CD4-positive, alpha-beta memory T cell (primary cell): ENCODE measurements around the gene LACTBL1. TPM values are rescaled to one million over a fixed set of nuclear protein-coding genes. Genes with fewer than 3 reads are reported as not detected.
"Not testable (repeated sequence)": the region's sequence is repeated elsewhere in the genome, so short reads cannot be mapped to it uniquely, and the experiment has no call there.

Source experiments
- CTCF ChIA-PET: fragments of 350-600 bp; sonication (Branson Sonifier 250); formaldehyde crosslinking; loops from one replicate; lab custom pipeline; 2021; ENCODE audit warnings: inconsistent platforms; ENCODE audit not compliant: partially characterized antibody; lab: Charles Lee
- POLR2A ChIA-PET: fragments of 350-600 bp; sonication (Branson Sonifier 250); formaldehyde crosslinking; loops from one replicate; lab custom pipeline; 2021; ENCODE audit not compliant: partially characterized antibody; lab: Charles Lee
- DNase-seq, 5 donors: peaks; one replicate each; pipeline versions ENCODE4 v3.0.0 to v3.0.0-alpha.2; 2020 to 2022; ENCODE audit warnings: mixed read lengths in 1 of 5
- H3K27ac ChIP-seq: one replicate; pipeline ENCODE4 v1.7.0; 2013; ENCODE audit warnings: low read depth, low read length
- H3K27me3 ChIP-seq: 2 replicates; pipeline ENCODE4 v1.7.0; 2013; ENCODE audit warnings: mild to moderate bottlenecking, low read length, moderate library complexity; ENCODE audit not compliant: insufficient read depth
- H3K36me3 ChIP-seq: 2 replicates; pipeline ENCODE4 v1.7.0; 2013; ENCODE audit warnings: mild to moderate bottlenecking, low read length, moderate library complexity; ENCODE audit not compliant: insufficient read depth
- H3K4me1 ChIP-seq: 2 replicates; pipeline ENCODE4 v1.7.0; 2013; ENCODE audit warnings: mild to moderate bottlenecking, low read length, moderate library complexity; ENCODE audit not compliant: insufficient read depth
- H3K4me3 ChIP-seq, 2 donors: one replicate each; pipeline ENCODE4 v1.7.0; 2013; ENCODE audit warnings: low read length in 2 of 2, mild to moderate bottlenecking in 1 of 2
- H3K9me3 ChIP-seq, 2 donors: one replicate each; pipeline ENCODE4 v1.7.0; 2013; ENCODE audit warnings: low read length in 2 of 2, control low read depth in 1 of 2; ENCODE audit not compliant: control insufficient read depth in 1 of 2
- H3K27ac Mint-ChIP-seq, 7 donors: one replicate each; pipeline ENCODE4 v1.8.0; 2020 to 2021; ENCODE audit warnings: mixed read lengths in 7 of 7, mild to moderate bottlenecking in 6 of 7, inconsistent platforms in 3 of 7, moderate library complexity in 3 of 7
- H3K27me3 Mint-ChIP-seq, 2 donors: one replicate each; pipeline ENCODE4 v1.8.0; 2020 to 2021; ENCODE audit warnings: mixed read lengths in 2 of 2
- H3K36me3 Mint-ChIP-seq, 2 donors: one replicate each; pipeline ENCODE4 v1.8.0; 2020 to 2021; ENCODE audit warnings: mixed read lengths in 2 of 2, inconsistent platforms in 1 of 2, mild to moderate bottlenecking in 1 of 2
- H3K4me1 Mint-ChIP-seq, 4 donors: one replicate each; pipeline ENCODE4 v1.8.0; 2020 to 2021; ENCODE audit warnings: mixed read lengths in 4 of 4, mild to moderate bottlenecking in 1 of 4
- H3K4me3 Mint-ChIP-seq, 8 donors: one replicate each; pipeline ENCODE4 v1.8.0; 2020 to 2021; ENCODE audit warnings: mixed read lengths in 8 of 8, mild to moderate bottlenecking in 7 of 8, moderate library complexity in 6 of 8, inconsistent platforms in 3 of 8
- H3K9me3 Mint-ChIP-seq, 8 donors: one replicate each; pipeline ENCODE4 v1.8.0; 2020 to 2021; ENCODE audit warnings: mixed read lengths in 8 of 8, mild to moderate bottlenecking in 5 of 8, inconsistent platforms in 3 of 8, moderate library complexity in 1 of 8
- intact Hi-C: fragments of 100-400 bp; cut with micrococcal nuclease; formaldehyde crosslinking; loops from one replicate; pipeline ENCODE4 v1.15.1; 2023
- polyA plus RNA-seq, 2 donors: library from polyadenylated mRNA; unstranded; fragments of 300-500 nt; fragmentation: Illumina TruSeq; gene quantifications; one replicate each; pipeline ENCODE4 v1.2.3, GENCODE V29; 2021
- total RNA-seq, 2 experiments: library from RNA; stranded (reverse); gene quantifications; one replicate each; pipeline ENCODE4 v1.2.3, GENCODE V29; 2021

The LACTBL1 gene
- total and polyA plus RNA-seq, 4 experiments from 2014 or later = not detected

GRCh38 chr1:23018661-23019093, 46.0 kb upstream of the LACTBL1 start:
- Mint-ChIP-seq H3K27me3 (no peaks in the 10 kb centered on the region), H3K36me3 (peaks cover 7 to 19% of the 10 kb centered on the region in 2 donors), H3K9me3 (peaks cover 0 to 8% (median 5%) of the 10 kb centered on the region in 8 donors), H3K4me1 (peaks cover 26 to 50% (median 36%) of the 10 kb centered on the region in 4 donors), H3K27ac (peak overlapping the region; percentile 73 to 96 (median 89)), H3K4me3 (peak overlapping the region; percentile 91 to 98 (median 97))
- no peaks in the 10 kb centered on the region for H3K9me3 ChIP-seq
- ChIA-PET POLR2A (interaction anchor here (0.9 to 1.8 kb wide), 4 partner anchors 10 to 673 kb away, joined by 3 to 6 read pairs (median 4); partner anchors contain the start of genes LUZP1 and RPL11), CTCF (interaction anchor here (0.9 kb wide), 1 partner anchor 673 kb away, joined by 3 read pairs; the partner anchor contains the start of gene RPL11)
- peaks cover 15% of the 10 kb centered on the region for H3K4me1 ChIP-seq
- H3K4me3 ChIP-seq = peak overlapping the region; percentile 74 to 95
- peak overlapping the region; percentile 61 for H3K27ac ChIP-seq
- no peak for DNase-seq
- intact Hi-C loops = loop anchor here (1.0 to 5.0 kb wide), 2 partner anchors 149 to 673 kb away; partner anchors contain the start of genes LUZP1 and RPL11
- H3K36me3 ChIP-seq = no peaks in the 10 kb centered on the region
- H3K27me3 ChIP-seq = no peaks in the 10 kb centered on the region

- Histone ChIP-seq H3K4me1 (no peaks in the 10 kb centered on the region), H3K27me3 (no peaks in the 10 kb centered on the region), H3K4me3 (no peak overlapping the region), H3K36me3 (no peaks in the 10 kb centered on the region), H3K9me3 (no peaks in the 10 kb centered on the region), H3K27ac (no peak overlapping the region)
- intact Hi-C loops = no loop called here
- peaks cover 0 to 2% of the 10 kb centered on the region in 2 donors for H3K27me3 Mint-ChIP-seq
- peaks cover 6 to 7% (median 7%) of the 10 kb centered on the region in 4 donors for H3K4me1 Mint-ChIP-seq
- no peak overlapping the region for H3K4me3 Mint-ChIP-seq
- ChIA-PET CTCF (no interaction called here), POLR2A (no interaction called here)
- H3K27ac Mint-ChIP-seq = no peak overlapping the region
- no peaks in the 10 kb centered on the region for H3K9me3 Mint-ChIP-seq
- DNase-seq = no peak
- H3K36me3 Mint-ChIP-seq = no peaks in the 10 kb centered on the region
Observed at GRCh38 chr1:23013657-23014056, 41.0 kb upstream of the LACTBL1 start.

DNA sequence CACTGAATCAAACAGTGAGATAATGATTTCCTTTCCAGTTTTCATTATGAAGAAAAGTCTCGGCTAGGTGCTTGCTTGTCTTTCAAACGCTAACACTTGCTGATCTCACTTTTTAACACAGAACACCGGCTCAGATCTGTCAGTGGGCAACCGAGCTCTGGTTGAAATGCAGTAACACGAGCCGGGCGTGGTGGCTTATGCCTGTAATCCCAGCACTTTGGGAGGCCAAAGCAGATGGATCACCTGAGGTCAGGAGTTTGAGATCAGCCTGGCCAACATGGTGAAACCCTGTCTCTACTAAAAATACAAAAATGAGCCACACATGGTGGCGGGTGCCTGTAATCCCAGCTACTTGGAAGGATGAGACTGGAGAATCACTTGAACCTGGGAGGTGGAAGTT, 37.4 kb upstream of the LACTBL1 start:
- H3K9me3 Mint-ChIP-seq, H3K4me3 ChIP-seq, DNase-seq, intact Hi-C loops, H3K27me3 Mint-ChIP-seq, POLR2A ChIA-PET, H3K27me3 ChIP-seq, H3K36me3 Mint-ChIP-seq, H3K27ac ChIP-seq, H3K4me1 Mint-ChIP-seq, H3K4me3 Mint-ChIP-seq, H3K4me1 ChIP-seq, H3K36me3 ChIP-seq, CTCF ChIA-PET, H3K27ac Mint-ChIP-seq, H3K9me3 ChIP-seq: not testable (repeated sequence)

- DNase-seq = no peak
- POLR2A ChIA-PET = no interaction called here
- Mint-ChIP-seq H3K27me3 (peaks cover 0 to 4% of the 10 kb centered on the region in 2 donors), H3K27ac (no peak overlapping the region), H3K4me3 (no peak overlapping the region), H3K9me3 (no peaks in the 10 kb centered on the region), H3K4me1 (no peaks in the 10 kb centered on the region), H3K36me3 (no peaks in the 10 kb centered on the region)
- Histone ChIP-seq H3K27me3 (no peaks in the 10 kb centered on the region), H3K9me3 (no peaks in the 10 kb centered on the region), H3K4me3 (no peak overlapping the region), H3K4me1 (no peaks in the 10 kb centered on the region), H3K27ac (no peak overlapping the region), H3K36me3 (no peaks in the 10 kb centered on the region)
- intact Hi-C loops = no loop called here
- CTCF ChIA-PET = no interaction called here
Observed at GRCh38 chr1:23008901-23009300, 36.2 kb upstream of the LACTBL1 start.

DNA sequence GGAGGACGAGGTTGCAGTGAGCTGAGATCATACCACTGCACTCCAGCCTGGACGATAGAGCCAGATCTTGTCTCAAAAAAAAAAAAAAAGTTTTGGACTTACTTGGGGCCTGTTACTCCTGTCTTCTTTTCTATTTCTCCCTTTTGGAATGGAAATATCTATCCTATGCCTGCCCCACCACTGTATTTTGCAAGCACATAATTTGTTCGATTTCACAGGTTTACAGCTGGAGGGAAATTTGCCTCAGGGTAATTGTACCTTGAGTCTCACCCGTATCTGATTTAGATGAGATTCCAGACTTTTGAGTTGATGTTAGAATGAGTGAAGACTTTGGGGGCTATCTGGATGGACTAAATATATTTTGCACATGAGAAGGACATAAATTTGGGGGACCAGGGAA, 34.4 kb upstream of the LACTBL1 start:
- H3K27me3 ChIP-seq = no peaks in the 10 kb centered on the region
- no peak for DNase-seq
- Mint-ChIP-seq H3K9me3 (no peaks in the 10 kb centered on the region), H3K27ac (no peak overlapping the region), H3K27me3 (peaks cover 0 to 7% of the 10 kb centered on the region in 2 donors), H3K4me1 (no peaks in the 10 kb centered on the region), H3K36me3 (no peaks in the 10 kb centered on the region), H3K4me3 (no peak overlapping the region)
- CTCF ChIA-PET = interaction anchor here (0.6 kb wide), 1 partner anchor 1710 kb away, joined by 3 read pairs; no protein-coding TSS in a partner anchor
- no peak overlapping the region for H3K27ac ChIP-seq
- POLR2A ChIA-PET = interaction anchor here (0.7 kb wide), 1 partner anchor 24 kb away, joined by 3 read pairs; no protein-coding TSS in a partner anchor
- no peaks in the 10 kb centered on the region for H3K4me1 ChIP-seq
- intact Hi-C loops = no loop called here
- H3K36me3 ChIP-seq = no peaks in the 10 kb centered on the region
- no peaks in the 10 kb centered on the region for H3K9me3 ChIP-seq
- H3K4me3 ChIP-seq = no peak overlapping the region

GRCh38 chr1:23004769-23005168, 32.1 kb upstream of the LACTBL1 start:
- H3K4me1 Mint-ChIP-seq, H3K27ac Mint-ChIP-seq, H3K27me3 Mint-ChIP-seq, POLR2A ChIA-PET, H3K27me3 ChIP-seq, H3K4me3 ChIP-seq, H3K36me3 Mint-ChIP-seq, H3K4me1 ChIP-seq, H3K4me3 Mint-ChIP-seq, H3K36me3 ChIP-seq, intact Hi-C loops, H3K27ac ChIP-seq, CTCF ChIA-PET, DNase-seq, H3K9me3 Mint-ChIP-seq, H3K9me3 ChIP-seq: not testable (repeated sequence)

- Histone ChIP-seq H3K9me3 (no peaks in the 10 kb centered on the region), H3K4me3 (no peak overlapping the region), H3K4me1 (no peaks in the 10 kb centered on the region), H3K27ac (no peak overlapping the region), H3K36me3 (no peaks in the 10 kb centered on the region), H3K27me3 (no peaks in the 10 kb centered on the region)
- ChIA-PET CTCF (no interaction called here), POLR2A (no interaction called here)
- Mint-ChIP-seq H3K36me3 (no peaks in the 10 kb centered on the region), H3K27ac (no peak overlapping the region), H3K9me3 (no peaks in the 10 kb centered on the region), H3K4me1 (no peaks in the 10 kb centered on the region), H3K4me3 (no peak overlapping the region), H3K27me3 (peaks cover 0 to 5% of the 10 kb centered on the region in 2 donors)
- DNase-seq = no peak
- intact Hi-C loops = no loop called here
Observed at GRCh38 chr1:23004112-23004511, 31.4 kb upstream of the LACTBL1 start.
